AG09319 (cell line): ENCODE measurements around the gene RBM38.

Source experiments
- DNase-seq: peaks from one replicate; pipeline ENCODE4 v3.0.0-alpha.2; 2010; ENCODE audit warnings: low read depth; ENCODE audit errors: extremely low read depth
- CTCF ChIP-seq: IDR thresholded peaks from 2 replicates; pipeline ENCODE4 v1.5.1; 2011; ENCODE audit warnings: low read depth, mild to moderate bottlenecking, inconsistent platforms, low read length, moderate library complexity

The RBM38 gene

GRCh38 chr20:57403216-57403615 lies 12.0 kb downstream of the RBM38 start:
- DNase-seq: no peak
- TF ChIP-seq CTCF: no peak

GRCh38 chr20:57404006-57404405 lies 12.8 kb downstream of the RBM38 start:
- no peak for TF ChIP-seq CTCF

GRCh38 chr20:57404419-57405072 lies 13.3 kb downstream of the RBM38 start:
- no peak for TF ChIP-seq CTCF

More at GRCh38 chr20:57404006-57404405, 12.8 kb downstream of the RBM38 start:
- DNase-seq: no peak

GRCh38 chr20:57405236-57406016 lies 14.2 kb downstream of the RBM38 start:
- TF ChIP-seq CTCF: no peak
- DNase-seq: no peak

More at GRCh38 chr20:57404419-57405072, 13.3 kb downstream of the RBM38 start:
- DNase-seq: no peak

GRCh38 chr20:57407541-57407956 lies 16.4 kb downstream of the RBM38 start:
- DNase-seq: no peak
- TF ChIP-seq CTCF: no peak

GRCh38 chr20:57408131-57408530 lies 16.9 kb downstream of the RBM38 start:
- no peak for TF ChIP-seq CTCF
- DNase-seq: no peak

GRCh38 chr20:57408536-57409233 lies 17.5 kb downstream of the RBM38 start:
- DNase-seq: no peak

More at GRCh38 chr20:57408536-57409233, 17.5 kb downstream of the RBM38 start:
- no peak for TF ChIP-seq CTCF
